OCI-LY7 (cell line): Measurements from ENCODE around the gene GRID1.

Source experiments
- CTCF ChIP-seq: fragments of 200-600 bp; sonication (generic); conservative IDR thresholded peaks from 2 replicates; pipeline ENCODE4 v1.5.1; 2014; ENCODE audit warnings: mild to moderate bottlenecking, antibody characterized with exemption, low read length, moderate library complexity, mixed read lengths
- EZH2phosphoT487 ChIP-seq: fragments of 200-600 bp; sonication (generic); IDR thresholded peaks from 2 replicates; pipeline ENCODE4 v1.6.1; 2018; ENCODE audit warnings: low read depth, borderline replicate concordance, mild to moderate bottlenecking, mixed run types, antibody characterized with exemption, low read length, moderate library complexity, mixed read lengths

DNA sequence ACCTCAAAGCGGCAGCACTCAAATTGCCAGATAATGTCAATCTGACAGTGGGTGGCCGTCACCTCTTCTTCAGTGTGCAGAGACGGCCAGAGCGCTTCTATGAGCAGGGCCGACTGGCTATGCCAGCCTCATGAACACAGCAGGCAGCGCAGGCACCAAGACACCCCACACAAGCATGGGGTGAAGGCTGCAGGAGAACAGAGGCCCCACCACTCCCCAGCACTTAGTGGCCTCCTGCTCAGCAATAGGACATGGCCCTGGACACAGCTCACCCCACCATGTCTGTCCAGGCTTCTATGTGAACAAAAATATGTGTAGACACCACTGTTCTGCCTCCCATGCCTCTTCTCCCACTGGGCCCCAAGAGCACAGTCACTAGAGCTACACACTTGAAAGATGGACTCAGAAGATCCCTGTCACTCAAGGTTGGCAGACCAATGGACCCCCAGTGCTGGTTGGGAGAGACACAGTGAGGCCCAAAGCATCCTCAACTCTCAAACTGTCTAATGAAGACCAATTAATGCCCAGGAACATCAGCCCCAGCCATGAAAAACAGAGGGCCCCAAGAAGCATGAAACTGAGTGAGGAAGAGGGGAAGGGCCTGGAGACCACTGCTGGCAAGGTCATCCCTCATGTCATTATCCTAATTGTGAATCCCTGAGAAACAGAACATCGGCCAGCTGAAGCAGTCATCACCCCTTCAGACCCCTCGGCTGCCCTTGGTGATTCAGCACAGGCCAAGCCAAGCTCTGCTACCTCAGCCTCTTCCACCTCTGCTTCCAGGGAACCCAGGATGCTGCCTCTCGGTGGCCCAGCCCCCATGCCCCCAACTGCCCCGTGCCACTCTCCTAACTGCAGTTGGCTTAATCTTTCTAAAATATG lies 77.7 kb downstream of the GRID1 start:
- TF ChIP-seq CTCF = no peak
- TF ChIP-seq EZH2phosphoT487 = no peak
